ENCODE results near the gene GAB2.

- TF ChIP-seq CTCF (IDR thresholded peaks at IDR 0.05; ENCODE audit: low read length) (no peak), EZH2 (IDR thresholded peaks at IDR 0.05; ENCODE audit: borderline replicate concordance, low read length) (no peak)
Measured at GRCh38 chr11:78424334-78425270, 7.0 kb upstream of the GAB2 start.
